NCI-H510A treated with DMSO at 0.1 percent for 48 hours (cell line): ENCODE measurements around the gene SEZ6L.

ENCODE experiments used
- DNase-seq: peaks from one replicate; lab custom pipeline; 2025; lab: John Stamatoyannopoulos, UW

The SEZ6L gene

DNA sequence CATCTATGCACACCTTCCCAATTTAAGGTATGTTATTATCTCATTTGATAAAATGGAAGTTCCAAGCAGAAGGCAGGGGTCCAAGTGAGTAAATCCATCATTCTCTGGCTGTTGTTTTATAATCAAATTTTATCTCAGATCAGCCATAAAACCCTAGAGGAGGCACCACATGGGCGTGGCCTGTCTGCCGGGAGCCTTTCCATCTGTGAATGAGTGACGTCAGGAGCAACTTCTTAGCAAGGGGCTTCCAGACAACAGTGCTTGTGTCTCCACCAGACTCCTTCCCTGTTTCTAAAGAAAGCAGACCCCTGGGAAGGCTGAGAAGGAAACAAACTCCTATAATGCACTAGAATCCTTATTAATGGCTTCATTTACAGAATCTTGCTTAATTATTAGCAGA is 13.5 kb downstream of the SEZ6L start:
- no peak for DNase-seq

DNA sequence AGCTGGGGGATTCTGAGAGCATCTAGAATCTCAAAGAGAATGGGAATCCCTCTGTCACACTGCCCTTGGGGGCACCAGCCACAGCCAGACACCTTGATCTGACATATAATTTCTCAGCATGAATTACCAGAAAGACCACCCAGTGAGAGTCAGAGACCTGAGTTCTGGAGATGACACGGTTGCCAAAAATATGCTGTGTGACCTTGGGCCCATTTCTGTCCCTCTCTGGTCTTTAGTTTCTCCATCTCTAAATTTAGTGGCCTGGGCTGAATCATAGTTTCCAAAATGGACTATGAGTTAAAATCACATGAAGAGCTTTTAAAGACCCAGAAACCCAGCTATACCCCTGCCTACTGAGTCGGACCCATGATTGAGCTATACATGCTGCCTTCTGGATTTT is 15.9 kb downstream of the SEZ6L start:
- no peak for DNase-seq

- DNase-seq: no peak
Observed at GRCh38 chr22:26188341-26188740, 19.1 kb downstream of the SEZ6L start.

GRCh38 chr22:26194313-26194712 is 25.1 kb downstream of the SEZ6L start:
- no peak for DNase-seq

DNA sequence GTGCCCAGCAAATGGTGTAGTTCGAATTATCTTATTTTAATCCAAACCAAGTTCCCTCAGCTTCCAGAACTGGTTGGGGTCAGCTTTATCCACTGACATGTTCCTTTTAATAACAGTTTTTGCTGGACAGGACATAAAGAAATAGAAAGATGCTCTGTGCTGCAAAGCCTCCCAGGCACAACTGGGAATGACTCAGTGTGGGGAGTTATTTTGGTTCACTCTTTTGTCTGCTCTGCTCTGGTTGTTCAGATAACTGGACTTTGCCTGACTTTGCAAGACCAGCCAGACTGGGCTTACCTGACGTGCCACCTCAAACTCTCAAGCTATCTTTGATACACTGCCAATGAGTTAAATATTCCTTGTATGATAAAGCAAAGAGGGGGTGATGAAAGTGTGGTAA is 25.6 kb downstream of the SEZ6L start:
- DNase-seq: no peak

GRCh38 chr22:26196657-26197056 is 27.4 kb downstream of the SEZ6L start:
- no peak for DNase-seq

GRCh38 chr22:26197425-26197824 is 28.2 kb downstream of the SEZ6L start:
- DNase-seq: no peak

DNA sequence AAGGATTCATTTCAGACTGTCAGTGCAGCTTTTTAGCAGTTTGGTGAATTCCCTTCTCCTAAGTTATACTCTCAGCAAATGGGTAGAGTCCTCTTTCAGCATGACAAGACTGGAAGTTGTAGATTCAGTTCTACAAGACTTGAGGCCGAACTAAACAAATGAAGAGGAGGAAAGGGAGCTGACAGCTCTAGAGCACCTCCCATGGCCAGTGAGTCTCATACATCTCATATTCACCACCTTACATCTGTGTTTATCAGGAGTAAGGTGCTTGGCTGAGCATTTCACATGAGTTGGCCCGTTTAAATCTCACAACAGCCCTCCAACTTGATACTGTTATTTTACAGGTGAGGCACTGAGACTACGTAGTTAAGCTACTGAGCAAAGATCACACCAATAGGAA is 30.4 kb downstream of the SEZ6L start:
- DNase-seq: no peak

DNA sequence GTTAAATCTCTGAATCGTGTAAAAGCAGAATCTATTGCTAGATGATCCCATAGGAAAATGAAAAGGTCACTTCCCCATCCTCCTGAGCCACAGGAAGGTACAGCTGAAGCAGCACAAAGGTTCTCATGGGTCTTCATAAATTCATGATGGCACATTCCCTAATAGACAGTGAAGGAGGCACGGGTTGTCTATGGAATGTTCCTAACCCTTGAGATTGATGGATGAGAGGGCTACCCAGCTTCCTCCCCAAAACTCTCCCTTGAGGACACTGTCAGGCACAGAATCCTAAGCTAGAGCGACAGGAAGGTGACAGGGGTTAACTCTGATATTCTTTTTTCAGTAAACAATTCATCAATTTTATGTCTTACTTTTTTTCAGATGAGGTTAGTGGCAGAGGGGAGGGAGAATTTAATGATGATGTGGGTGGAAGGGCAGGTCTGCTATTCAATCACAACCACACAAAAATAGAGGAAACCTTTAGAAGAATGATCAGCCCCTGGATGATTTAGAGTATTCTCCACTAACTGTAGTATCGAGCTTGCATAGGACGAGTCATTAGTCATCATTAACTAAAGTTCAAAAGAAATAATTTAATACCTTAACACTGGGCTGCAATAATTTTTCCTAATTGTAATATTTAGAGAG is 33.1 kb downstream of the SEZ6L start:
- no peak for DNase-seq

DNA sequence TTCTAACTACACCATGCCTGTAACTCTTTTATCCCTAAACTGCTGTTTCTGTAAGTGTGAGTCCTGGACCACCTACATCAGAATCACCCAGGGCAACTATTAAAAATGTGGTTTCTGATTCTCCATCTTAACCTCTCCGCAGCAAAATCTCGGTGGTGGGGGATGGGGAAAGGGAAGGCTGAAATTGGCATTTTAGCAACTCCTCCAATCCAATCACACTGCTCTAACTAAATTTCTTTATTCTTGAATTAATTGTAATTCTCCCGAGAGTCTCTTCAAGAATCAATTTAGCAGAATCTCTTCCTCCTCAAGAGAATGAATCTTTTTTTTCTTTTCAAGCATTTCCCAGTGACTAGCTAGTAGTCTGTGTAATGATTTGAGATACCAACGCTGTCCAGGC is 36.2 kb downstream of the SEZ6L start:
- DNase-seq: no peak

DNA sequence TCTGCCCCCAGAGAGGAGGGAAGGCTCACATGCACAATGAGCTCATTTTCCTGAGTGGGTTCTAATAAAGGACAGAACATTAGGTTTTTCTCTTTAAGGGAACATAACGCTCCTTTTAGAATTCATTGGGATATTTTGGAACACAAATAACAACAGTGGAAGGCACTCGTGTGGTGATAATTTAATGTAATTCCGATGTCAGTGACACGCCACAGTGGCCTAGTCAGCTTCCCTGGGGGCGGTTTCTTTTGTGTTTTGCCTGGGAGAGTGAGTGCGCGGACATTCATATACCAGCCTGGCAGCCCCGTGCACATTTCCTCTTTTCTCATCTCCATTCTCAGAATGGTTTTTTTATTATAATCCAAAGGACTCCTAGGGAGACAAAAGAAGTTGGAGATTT is 41.1 kb downstream of the SEZ6L start:
- no peak for DNase-seq

DNA sequence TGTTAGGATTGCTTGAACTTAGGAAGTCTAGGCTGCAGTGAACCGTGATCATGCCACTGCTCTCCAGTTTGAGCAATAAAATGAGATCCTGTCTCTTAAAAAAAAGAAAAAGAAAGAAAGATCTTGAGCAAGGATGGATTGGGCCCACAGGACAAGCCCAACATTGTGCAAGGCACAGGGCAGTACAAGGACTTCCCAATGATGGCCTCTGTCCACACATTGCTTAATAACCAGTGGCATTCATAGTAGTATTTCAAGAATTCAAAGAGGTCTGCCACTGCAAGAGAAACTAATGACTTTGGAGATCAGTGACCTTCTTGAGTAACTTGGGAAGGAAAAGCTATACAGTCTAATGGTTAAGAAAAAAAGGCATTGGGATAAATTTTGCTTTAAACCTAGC is 44.6 kb downstream of the SEZ6L start:
- no peak for DNase-seq

DNA sequence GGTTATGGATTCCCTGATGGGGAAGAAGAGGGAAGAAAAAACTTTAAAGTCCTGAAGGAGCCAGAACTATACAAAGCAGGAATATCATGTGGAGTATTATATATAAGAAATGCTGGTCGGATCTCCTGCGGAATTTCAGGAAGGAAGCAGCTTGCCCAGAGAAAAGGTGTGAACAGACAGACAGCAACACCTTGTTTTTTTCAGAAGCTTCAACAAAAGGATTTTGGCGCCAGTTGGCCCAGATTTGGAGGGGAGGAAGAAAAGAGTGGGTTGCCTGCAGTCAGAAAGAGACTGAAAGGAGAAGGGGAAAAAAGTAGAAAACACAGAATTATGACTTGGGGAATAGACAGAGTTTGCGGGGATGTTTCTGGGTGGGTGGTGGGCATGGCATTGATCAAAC is 45.2 kb downstream of the SEZ6L start:
- no peak for DNase-seq

- DNase-seq: no peak
Observed at GRCh38 chr22:26215736-26216135, 46.5 kb downstream of the SEZ6L start.

GRCh38 chr22:26225207-26225606 is 55.9 kb downstream of the SEZ6L start:
- no peak for DNase-seq

DNA sequence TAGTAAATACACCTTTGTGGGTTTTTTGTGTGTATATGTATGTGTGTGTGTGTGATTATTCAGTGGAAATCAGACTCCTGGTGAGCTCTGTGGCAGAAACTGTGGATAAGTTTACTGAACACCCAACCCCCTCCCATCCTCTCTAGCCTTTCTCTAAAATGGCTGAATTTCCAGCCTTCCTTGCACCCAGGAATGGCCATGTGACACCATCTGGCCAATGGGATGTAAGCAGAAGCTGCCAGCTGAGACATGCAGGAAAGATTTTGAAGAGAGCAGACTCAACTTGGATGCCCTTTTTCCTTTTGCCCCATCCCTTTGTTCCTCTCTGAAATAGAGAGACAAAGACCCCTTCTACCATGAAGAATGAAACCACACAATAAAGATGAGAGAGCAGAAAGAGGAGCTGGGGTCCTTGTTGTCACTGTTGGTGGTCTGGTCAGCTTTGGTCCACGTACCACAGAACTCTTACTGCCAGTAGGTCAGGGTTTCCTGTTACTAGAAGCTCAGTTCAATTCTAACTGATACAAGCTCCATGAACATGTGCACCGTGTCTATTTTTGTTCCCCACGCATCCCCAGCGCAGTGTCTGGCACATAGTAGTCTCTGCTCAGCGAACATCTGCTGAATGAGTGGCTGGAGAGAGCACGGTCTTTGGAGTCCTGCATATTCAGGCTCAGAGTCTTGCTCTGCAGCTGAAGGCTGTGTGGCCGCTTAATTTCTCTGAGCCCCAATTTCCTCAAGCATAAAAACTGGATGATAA is 57.5 kb downstream of the SEZ6L start:
- no peak for DNase-seq

DNA sequence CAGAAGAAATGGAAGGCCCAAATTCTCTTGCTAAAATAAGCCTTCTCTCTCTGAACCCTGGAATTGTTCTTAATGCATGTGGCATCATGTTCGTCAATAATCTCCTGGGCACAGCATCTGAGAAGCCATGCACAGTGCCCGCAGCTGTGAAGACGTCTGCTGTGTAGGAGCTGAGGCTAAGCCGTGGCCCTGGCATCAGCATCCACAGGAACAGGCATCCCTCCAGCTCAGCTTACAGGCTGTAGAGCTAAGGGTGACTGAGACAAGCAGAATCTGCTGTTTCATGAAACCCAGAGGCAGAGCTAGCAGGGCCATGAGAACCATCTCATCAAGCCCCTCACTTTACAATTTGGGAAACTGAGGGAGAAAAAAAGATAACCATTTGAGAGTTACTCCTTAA is 60.6 kb downstream of the SEZ6L start:
- no peak for DNase-seq

- DNase-seq: no peak
Observed at GRCh38 chr22:26234296-26234695, 65.0 kb downstream of the SEZ6L start.

DNA sequence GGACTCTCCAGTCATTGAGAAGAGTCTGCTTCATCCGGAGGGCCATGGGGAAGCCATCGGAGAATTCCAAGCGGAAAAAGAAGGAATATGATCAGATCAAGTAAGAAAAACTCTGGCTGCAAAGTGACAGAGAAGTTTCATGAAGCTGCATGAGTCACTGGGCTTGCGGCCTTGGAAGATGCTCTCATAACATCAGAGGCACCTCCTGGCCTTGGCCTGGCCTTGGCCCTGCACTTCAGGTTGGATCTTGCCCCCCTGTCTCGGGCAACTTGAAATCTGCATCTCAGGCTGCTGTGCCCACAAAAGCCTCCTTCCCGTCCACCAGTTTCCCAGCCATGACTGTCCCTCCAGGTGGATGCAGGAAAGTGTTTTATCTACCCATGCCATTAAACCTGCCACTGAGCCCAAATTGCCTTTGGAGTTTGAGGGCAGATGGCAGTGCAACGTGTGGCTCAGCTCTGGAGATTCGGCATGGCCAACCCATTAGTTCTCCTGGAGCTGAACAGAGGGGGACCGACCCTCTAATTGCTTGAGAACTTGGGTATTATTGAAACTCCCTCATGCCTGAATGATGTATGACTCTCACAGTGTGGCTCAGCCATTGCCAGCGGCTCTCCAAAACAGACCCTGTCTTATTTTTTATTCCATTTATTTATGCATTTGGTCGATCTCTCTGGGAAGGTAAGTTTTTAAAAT is 66.7 kb downstream of the SEZ6L start:
- no peak for DNase-seq

- no peak for DNase-seq
Observed at GRCh38 chr22:26236991-26237390, 67.7 kb downstream of the SEZ6L start.

DNA sequence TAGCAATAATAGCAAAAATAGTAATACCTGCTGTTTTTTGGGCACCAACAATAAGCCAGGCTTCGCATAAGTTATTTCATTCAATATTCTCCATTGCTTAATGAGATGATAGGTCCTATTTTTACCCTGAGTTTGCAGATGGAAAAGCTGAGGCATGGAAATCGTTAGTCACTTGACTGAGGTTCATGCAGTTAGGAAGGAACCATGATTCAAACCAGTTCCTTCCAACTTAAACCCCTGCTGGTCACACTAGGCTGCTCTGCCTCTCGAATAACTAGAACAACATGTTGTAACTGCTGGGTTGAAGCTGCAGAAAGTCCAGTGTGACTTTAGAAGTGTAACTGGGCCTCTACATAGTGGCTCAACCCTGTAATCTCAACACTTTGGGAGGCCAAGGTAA is 69.3 kb downstream of the SEZ6L start:
- DNase-seq: no peak

- DNase-seq: no peak
Observed at GRCh38 chr22:26239581-26239980, 70.3 kb downstream of the SEZ6L start.

GRCh38 chr22:26241361-26241760 is 72.1 kb downstream of the SEZ6L start:
- no peak for DNase-seq
